Endodermal cell (in vitro differentiated cells): ENCODE data around the gene BMP7. TPM values are rescaled to one million over a fixed set of nuclear protein-coding genes. Genes with fewer than 3 reads are reported as not detected.

ENCODE experiments used
- DNase-seq: peaks from one replicate; pipeline ENCODE4 v3.0.0-alpha.2; 2017
- H3K27ac ChIP-seq: 2 replicates; pipeline ENCODE4 v1.5.1; 2013; ENCODE audit warnings: mild to moderate bottlenecking, low read depth, low read length, moderate library complexity
- H3K27me3 ChIP-seq: 2 replicates; pipeline ENCODE4 v1.6.1; 2013; ENCODE audit warnings: mild to moderate bottlenecking, low read length, moderate library complexity; ENCODE audit not compliant: insufficient read depth, control insufficient read depth, poor library complexity, severe bottlenecking
- H3K36me3 ChIP-seq: 2 replicates; pipeline ENCODE4 v1.7.0; 2013; ENCODE audit warnings: mild to moderate bottlenecking, low read length, moderate library complexity; ENCODE audit not compliant: control insufficient read depth, insufficient read depth
- H3K4me1 ChIP-seq: one replicate; pipeline ENCODE4 v1.7.0; 2013; ENCODE audit warnings: low read length; ENCODE audit not compliant: control insufficient read depth, insufficient read depth
- H3K4me3 ChIP-seq: 2 replicates; pipeline ENCODE4 v1.5.1; 2013; ENCODE audit warnings: mild to moderate bottlenecking, low read length, moderate library complexity
- H3K9ac ChIP-seq: 2 replicates; pipeline ENCODE4 v1.6.1; 2013; ENCODE audit warnings: mild to moderate bottlenecking, low read length, moderate library complexity; ENCODE audit not compliant: poor library complexity, severe bottlenecking; ENCODE audit errors: extremely low read depth
- H3K9me3 ChIP-seq: 2 replicates; pipeline ENCODE4 v1.6.1; 2013; ENCODE audit warnings: mild to moderate bottlenecking, low read length, moderate library complexity; ENCODE audit not compliant: control insufficient read depth
- H3K27ac Mint-ChIP-seq: 2 replicates; pipeline ENCODE4 v1.8.0; 2020; ENCODE audit warnings: mixed read lengths
- H3K27me3 Mint-ChIP-seq: 2 replicates; pipeline ENCODE4 v1.8.0; 2021; ENCODE audit warnings: mild to moderate bottlenecking, mixed read lengths; ENCODE audit not compliant: insufficient read depth
- H3K36me3 Mint-ChIP-seq: 2 replicates; pipeline ENCODE4 v1.8.0; 2020; ENCODE audit warnings: low read depth, mixed read lengths
- H3K4me1 Mint-ChIP-seq: 2 replicates; pipeline ENCODE4 v1.8.0; 2020; ENCODE audit warnings: mixed read lengths
- H3K4me3 Mint-ChIP-seq: 2 replicates; pipeline ENCODE4 v1.8.0; 2020; ENCODE audit warnings: mild to moderate bottlenecking, moderate library complexity, mixed read lengths
- H3K9me3 Mint-ChIP-seq: 2 replicates; pipeline ENCODE4 v1.8.0; 2020; ENCODE audit warnings: mild to moderate bottlenecking, mixed read lengths
- CTCF ChIP-seq: fragments of 200-600 bp; sonication (generic); conservative IDR thresholded peaks from 2 replicates; pipeline ENCODE4 v1.5.0; 2021; ENCODE audit warnings: antibody characterized with exemption, mild to moderate bottlenecking
- WGBS, 2 experiments: methylation state at CpG; one replicate each; pipeline versions ENCODE4 v1.1.5 to v1.1.7; 2013; ENCODE audit warnings: missing lambda C conversion rate in 2 of 2, mixed read lengths in 1 of 2; ENCODE audit not compliant: insufficient coverage in 1 of 2, insufficient read length in 1 of 2; 5-methylcytosine and 5-hydroxymethylcytosine counted together
- total RNA-seq, 2 donors: library from RNA; stranded (reverse); fragmentation: NEBNext Ultra II Directional in 1 of 2; extraction: Animal tissue kit (Norgen Biotek cat#: 25700) in 1 of 2; gene quantifications; 2 replicates in 1 of 2; 3 replicates in 1 of 2; pipeline ENCODE4 v1.2.1, GENCODE V29; 2021

BMP7 gene
- total RNA-seq, 2 donors from 2014 or later: 45.6 to 49.6 TPM

GRCh38 chr20:57222631-57222950 is 43.9 kb downstream of the BMP7 start:
- Mint-ChIP-seq H3K27me3 (peaks cover 6% of the 10 kb centered on the region), H3K4me3 (no peak overlapping the region), H3K4me1 (peaks cover 9% of the 10 kb centered on the region), H3K27ac (no peak overlapping the region), H3K36me3 (peaks cover 32% of the 10 kb centered on the region), H3K9me3 (no peaks in the 10 kb centered on the region)
- Histone ChIP-seq H3K4me1 (peaks cover 3% of the 10 kb centered on the region), H3K27ac (no peak overlapping the region), H3K9me3 (peaks cover 4% of the 10 kb centered on the region), H3K9ac (no peak overlapping the region), H3K27me3 (no peaks in the 10 kb centered on the region), H3K36me3 (peaks cover 32% of the 10 kb centered on the region), H3K4me3 (no peak overlapping the region)
- no peak for DNase-seq
- WGBS, 2 experiments: 89 to 96% methylated on average over 1 of the region's 1 CpG
- no peak for TF ChIP-seq CTCF

- no peaks in the 10 kb centered on the region for H3K27me3 ChIP-seq
- Mint-ChIP-seq H3K4me1 (peaks cover 9% of the 10 kb centered on the region), H3K4me3 (no peak overlapping the region), H3K9me3 (no peaks in the 10 kb centered on the region), H3K27me3 (peaks cover 6% of the 10 kb centered on the region), H3K27ac (no peak overlapping the region), H3K36me3 (peaks cover 32% of the 10 kb centered on the region)
- peaks cover 32% of the 10 kb centered on the region for H3K36me3 ChIP-seq
- no peak overlapping the region for H3K27ac ChIP-seq
- H3K4me3 ChIP-seq: no peak overlapping the region
- peaks cover 3% of the 10 kb centered on the region for H3K4me1 ChIP-seq
- no peak overlapping the region for H3K9ac ChIP-seq
- peaks cover 4% of the 10 kb centered on the region for H3K9me3 ChIP-seq
- TF ChIP-seq CTCF: no peak
- 93 to 94% methylated on average over 16 to 19 of the region's 19 CpGs for WGBS, 2 experiments
- DNase-seq: no peak
These were observed 44.4 kb downstream of the BMP7 start for GRCh38 chr20:57221916-57222630.

GRCh38 chr20:57220337-57221145 is 45.9 kb downstream of the BMP7 start:
- no peak for DNase-seq
- Histone ChIP-seq H3K27me3 (no peaks in the 10 kb centered on the region), H3K36me3 (peaks cover 25% of the 10 kb centered on the region), H3K9me3 (peaks cover 4% of the 10 kb centered on the region), H3K4me3 (no peak overlapping the region), H3K9ac (no peak overlapping the region), H3K27ac (no peak overlapping the region), H3K4me1 (peaks cover 3% of the 10 kb centered on the region)
- Mint-ChIP-seq H3K27ac (no peak overlapping the region), H3K9me3 (no peaks in the 10 kb centered on the region), H3K4me1 (peaks cover 9% of the 10 kb centered on the region), H3K36me3 (peaks cover 25% of the 10 kb centered on the region), H3K4me3 (no peak overlapping the region), H3K27me3 (peaks cover 6% of the 10 kb centered on the region)
- no peak for TF ChIP-seq CTCF
- WGBS, 2 experiments: 91% methylated on average over 14 of the region's 14 CpGs
